HG03103 (cell line): ENCODE results near the gene RPS19.
"Not testable (repeated sequence)": the region's sequence is repeated elsewhere in the genome, so short reads cannot be mapped to it uniquely, and the experiment has no call there.

ENCODE experiments used
- ATAC-seq: cut with Tn5 transposase; IDR thresholded peaks from one replicate; pipeline ENCODE4 v1.9.1; 2021; ENCODE audit warnings: low read depth; ENCODE audit not compliant: unreplicated experiment

RPS19 gene

DNA sequence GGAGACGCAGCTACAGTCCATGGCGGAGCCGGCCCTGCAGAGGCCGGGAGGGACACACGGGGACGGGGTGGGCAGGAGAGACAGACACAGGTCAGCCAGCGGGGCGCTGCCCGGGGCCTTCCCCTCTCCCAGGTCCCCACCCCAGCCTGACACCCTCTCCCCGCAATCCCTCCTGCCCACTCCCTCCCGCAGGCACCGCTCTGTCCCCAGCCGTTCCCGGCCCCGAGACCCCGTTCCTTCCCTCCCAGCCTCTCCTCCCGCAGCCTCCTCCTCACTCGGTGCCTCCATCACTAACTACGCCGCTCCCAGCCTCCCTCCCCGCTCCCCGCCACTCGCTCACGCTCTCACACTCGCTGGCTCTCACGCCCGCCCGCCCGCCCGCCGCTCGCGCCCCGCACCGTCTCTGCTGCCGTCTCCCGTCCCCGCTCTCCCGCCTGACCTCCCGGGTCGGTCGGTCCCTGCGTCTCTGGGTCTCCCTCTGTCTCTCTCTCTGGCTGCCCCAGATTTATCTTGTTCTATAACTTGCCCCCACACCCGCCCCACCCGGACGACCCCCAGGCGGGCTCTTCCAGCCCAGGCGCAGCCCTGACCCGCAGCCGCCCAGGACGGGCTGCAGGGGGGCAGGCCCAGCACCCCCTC is 53.0 kb downstream of the RPS19 start:
- no peak for ATAC-seq

DNA sequence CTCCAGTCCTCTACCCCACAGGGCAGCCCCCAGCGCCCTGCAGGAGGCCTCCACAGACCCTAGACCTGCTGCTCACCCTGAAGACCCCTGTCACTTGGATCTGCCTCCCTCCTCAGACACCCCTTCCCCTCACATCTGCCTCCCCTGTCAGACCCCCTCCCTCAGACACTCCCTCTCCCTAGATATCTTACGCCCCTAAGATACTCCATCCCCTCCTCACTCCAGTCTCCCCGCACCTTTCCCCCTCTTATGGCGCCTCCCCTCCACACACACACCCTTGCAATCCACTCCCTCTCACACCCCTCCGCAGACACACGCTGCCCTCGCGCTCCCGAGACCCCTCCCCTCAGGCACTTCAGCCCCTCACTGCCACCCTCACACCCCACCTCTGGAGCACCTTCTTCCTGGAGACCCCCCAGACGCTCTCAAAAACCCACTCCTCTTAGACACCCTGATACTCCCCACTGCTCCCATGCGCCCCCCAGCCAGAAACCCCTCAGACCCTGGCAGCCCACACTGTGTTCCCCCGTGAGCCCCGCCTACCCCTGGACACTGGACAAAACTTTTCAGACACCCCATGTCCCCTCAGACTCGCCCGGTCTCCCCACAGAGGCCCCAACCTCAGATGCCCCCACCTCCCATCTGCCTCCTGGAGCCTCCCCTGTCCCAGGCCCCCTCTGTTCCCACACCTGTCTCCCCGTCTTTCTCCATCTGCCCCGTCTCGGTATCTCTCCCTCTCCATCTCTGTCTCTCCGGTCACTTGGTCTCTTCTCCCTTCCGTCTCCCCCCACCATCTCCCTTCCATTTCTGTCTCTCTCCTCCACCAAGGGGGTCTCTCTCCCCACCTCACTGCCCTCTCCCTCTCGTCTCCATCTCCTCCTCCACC is 53.7 kb downstream of the RPS19 start:
- ATAC-seq, result no peak

DNA sequence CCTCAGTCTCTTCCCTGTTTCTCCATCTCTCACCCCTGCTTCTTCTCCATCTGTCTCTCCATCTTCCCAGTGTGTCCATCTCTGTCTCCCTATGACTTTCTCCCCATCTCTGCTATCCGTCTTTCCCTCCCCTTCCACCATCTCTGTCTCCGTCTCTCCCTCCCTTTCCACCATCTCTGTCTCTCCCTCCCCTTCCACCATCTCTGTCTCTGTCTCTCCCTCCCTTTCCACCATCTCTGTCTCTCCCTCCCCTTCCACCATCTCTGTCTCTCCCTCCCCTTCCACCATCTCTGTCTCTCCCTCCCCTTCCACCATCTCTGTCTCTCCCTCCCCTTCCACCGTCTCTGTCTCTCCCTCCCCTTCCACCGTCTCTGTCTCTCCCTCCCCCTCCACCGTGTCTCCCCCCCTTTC is 54.4 kb downstream of the RPS19 start:
- not testable (repeated sequence) for ATAC-seq

DNA sequence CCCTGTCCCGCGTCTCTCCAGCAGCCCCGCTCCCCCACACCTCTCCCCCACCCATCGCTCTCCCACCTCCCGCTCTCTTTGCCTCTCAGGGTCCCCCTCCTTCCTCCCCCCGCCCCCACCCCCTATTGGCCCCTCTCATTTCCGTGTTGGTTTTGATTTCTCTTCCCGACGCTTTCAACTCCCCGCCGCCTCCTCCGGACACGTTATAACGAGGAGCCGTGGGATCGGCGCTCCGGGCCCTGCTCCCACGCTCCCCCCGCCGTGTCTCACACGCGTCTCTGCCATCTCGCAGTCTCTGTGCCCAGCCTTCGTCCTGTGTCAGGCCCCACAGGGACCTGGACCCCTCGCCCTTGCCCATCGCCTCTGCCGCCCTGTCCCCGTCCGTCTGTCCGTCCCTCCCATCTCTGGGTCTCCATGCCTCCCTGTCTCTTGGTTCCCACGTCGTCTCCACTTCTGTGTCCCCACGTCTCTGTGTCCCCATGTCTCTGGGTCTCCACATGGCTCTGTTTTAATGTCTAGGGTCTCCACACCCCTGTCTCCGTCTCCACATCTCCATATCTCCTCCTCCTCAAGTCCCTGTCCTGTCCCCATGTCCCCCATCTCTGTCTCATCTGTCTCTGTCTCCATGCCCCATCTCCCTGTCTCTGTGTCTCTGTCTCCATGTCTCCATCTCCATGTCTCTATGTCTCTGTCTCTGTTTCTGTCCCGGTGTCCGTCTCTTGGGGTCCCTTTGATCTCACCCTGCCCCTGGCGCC is 55.1 kb downstream of the RPS19 start:
- ATAC-seq, result no peak

DNA sequence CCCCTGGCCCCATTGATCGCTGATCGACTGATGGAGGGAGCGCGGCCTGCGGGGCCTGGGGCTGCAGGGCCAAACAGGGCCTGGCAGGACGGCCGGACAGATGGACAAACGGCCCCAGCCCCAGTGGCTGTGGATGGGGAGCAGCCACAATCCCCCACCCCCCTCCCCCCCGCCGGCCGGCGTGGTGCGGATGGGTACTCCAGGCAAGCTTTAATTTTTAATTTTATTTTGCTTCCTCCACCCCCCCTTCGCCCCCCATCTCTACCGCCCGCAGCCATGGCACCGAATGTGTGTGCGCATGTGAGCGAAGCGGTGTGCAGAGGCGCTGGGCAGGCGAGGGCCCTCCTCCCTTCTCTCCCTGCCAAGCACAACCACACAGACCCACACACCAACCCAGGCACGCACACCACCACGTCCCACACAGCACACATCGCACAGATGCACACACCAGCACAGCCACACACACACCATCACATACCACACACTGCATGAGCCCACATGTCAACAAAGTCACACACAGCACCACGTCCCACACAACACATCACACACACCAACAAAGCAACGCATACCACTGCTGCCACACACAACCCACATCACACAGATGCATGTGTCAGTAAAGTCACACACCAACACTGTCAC is 55.8 kb downstream of the RPS19 start:
- ATAC-seq, result no peak

DNA sequence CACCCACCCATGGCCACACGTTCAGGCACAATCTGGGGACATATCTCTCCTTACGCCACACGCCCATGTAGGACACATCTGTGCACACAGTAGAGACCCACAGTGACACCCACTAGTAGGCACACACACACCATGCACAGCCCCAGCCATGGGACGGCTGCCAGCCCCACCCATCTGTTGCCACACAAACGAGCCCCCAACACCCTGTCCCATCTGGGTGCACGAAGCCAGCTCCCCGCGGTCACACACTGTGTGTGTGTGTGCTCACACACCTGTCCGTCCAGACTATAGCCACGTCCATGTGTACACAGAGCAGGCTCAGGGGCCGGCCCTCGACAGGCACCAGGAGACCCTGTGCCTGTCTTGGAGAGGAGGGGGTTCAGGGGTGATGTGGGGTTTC is 57.6 kb downstream of the RPS19 start:
- ATAC-seq, result no peak

DNA sequence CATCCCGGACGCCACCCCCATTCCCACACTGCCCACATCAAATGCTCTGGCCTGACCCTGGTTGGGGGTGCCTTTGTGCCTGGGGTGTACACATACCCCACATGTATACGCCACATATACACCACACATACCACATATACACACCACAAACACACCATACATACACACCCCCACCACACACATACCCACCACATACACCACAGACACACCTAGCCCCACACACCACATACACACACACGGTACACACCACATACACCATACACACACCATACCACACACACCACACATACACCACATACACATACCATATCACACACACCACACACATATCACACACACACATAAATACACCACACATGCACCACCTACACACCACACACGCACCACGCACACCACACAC is 58.0 kb downstream of the RPS19 start:
- no peak for ATAC-seq

DNA sequence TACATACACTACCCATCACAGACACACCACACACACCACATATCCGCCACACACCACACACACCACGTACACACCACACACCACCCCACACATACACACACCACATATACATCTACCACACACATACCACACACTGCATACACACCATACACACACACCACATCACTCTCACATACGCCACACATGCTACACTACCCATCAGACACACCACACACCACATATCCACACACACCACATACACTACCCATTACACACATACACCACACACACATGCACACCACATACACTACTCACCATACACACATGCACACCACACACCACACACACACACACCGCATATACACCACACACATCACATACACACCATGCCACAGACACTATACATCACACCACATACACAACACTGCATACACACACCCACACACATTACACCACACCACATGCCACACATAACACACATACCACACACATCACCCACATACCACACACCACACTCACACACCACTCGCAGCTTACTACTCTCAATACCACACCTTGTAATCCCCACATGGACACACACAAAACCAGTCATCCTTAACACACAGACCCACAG is 58.7 kb downstream of the RPS19 start:
- no peak for ATAC-seq

DNA sequence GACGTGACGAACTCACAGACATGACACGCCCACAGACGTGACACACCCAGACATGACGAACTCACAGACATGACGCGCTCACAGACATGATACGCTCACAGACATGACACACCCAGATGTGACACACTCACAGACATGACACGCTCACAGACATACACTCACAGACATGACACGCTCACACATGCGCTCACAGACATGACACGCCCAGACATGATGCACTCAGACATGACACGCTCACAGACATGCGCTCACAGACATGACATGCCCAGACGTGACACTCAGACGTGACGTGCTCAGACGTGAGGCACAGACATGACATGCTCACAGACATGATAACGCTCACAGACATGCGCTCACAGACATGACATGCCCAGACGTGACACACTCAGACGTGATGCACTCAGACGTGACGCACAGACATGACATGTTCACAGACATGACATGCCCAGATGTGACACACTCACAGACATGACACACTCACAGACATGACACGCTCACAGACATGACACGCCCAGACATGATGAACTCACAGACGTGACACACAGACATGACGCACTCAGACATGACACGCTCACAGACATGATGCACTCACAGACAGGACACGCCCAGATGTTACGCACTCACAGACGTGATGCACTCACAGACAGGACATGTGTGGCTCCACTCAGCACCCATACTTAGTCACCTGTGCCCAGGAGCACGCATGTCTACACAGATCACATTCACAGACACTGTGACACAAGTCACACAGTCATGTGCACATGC is 60.1 kb downstream of the RPS19 start:
- ATAC-seq, result no peak

DNA sequence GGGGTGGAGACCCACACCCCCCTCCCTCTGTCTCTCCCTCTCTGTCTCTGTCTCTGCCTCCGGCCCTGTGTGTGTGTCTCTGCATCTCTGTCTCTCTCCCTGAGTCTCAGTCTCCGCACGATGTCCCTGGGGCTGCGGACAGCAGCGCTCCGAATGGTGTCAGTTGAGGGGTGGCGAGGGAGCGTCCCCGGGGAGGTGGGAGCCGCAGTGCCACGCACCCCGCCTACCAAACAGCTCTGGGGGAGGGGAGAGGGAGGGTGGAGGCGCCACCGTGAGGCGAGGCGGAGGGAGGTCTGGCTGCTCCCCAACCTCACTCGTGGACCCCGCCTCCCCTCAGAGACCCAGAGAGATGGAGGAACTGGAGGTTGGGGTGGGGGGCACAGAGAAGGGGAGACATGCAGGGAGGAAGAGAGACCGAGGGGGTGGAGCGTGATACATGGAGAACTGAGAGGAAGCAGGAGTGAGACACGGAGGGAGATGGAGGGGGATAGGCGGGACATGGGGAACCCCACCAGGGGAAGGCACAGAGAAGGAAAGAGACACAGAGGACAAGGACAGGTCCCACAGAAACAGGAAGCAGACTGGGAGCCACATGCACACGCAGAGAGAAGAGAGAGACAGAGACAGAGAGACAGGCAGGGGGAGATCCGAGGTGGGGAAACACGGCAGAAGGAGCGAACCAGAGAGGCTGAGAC is 61.0 kb downstream of the RPS19 start:
- ATAC-seq, result no peak

DNA sequence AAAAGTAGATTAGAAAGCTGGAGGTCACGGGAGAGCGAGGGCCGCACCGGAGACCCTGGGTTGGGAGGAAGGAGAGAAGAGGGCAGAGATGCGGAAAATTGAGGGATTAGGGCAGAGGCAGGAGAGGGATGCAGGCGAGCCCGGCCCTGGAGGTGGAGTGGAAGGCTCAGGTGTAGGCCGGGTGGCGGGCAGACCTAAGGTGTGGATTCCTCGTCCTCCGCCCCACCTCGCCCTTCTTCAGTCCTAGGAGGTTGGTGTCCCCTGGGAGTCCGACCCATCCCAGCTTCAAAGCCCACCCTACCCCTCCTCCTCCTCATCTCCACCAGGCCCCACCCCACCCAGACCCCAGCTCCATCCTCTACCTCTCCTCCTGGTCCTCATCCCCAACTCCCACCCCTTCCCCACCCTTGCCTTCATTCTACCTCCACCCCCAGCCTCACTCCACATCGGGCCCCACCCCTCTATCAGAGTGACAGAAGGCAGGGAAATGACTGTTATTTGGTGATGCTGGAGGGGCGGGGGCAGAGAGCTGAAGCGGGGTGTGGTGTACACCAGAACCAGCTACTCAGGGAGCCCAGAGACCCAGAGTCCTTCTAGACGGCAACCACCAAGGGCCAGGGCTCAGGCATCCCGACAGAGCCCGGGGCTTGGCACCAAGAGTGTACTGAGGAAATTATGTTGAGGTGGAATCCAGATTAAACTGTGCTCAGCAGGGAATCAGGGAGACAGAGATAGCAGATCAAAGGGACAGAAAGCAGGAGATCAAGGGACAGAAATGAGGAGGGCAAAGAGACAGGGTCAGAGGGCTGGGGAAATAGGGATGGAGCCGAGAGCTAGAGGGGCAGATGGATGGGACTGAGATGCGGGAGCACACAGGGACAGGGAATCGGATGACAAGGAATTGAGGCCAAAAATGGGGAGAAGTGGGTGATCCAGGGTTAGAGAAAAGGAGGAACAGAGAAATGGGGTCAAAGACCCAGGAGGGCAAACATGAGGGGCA is 61.8 kb downstream of the RPS19 start:
- no peak for ATAC-seq
